ENCODE measurements around the gene GID8. TPM values are rescaled to one million over a fixed set of nuclear protein-coding genes. Genes with fewer than 3 reads are reported as not detected.

GID8 gene
- polyA plus RNA-seq, 1 donor from 2014 or later: 54.8 TPM

DNA sequence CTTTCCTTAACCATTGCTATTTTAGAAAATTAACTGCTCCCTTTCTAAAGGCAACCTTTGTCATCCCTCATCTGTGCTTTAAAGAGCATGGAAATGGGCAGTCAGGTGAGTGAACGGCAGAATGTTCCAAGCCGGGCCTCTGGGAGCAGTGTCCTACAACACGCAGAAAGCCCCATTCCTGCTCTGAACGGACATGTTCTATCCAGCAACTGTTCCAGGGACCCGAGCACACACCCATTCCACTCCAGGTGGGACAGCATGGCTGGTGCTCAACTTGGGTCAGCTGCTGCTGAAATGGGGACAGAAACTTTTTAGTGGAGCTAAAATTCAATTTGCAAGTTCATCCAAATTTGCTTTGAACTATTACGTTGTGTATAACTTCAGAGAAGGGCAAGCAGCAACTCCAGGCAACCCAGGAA lies 38.3 kb upstream of the GID8 start:
- Histone ChIP-seq H3K4me3 (ENCODE audit: low read length) (peak overlapping the region; percentile 13), H3K36me3 (ENCODE audit: insufficient read depth, low read length) (no peaks in the 10 kb centered on the region), H3K27me3 (ENCODE audit: insufficient read depth, low read depth, low read length) (no peaks in the 10 kb centered on the region), H3K9ac (ENCODE audit: low read length) (no peak overlapping the region), H3K9me2 (ENCODE audit: insufficient read depth, low read length) (no peaks in the 10 kb centered on the region), H3K9me3 (ENCODE audit: low read length) (no peaks in the 10 kb centered on the region), H3K27ac (ENCODE audit: low read length) (no peak overlapping the region), H3K79me2 (replicated peaks; ENCODE audit: insufficient read depth, low read length) (no peaks in the 10 kb centered on the region), H4K20me1 (ENCODE audit: insufficient read depth) (no peaks in the 10 kb centered on the region), H2AFZ (ENCODE audit: low read depth, low read length) (no peak overlapping the region), H3F3A (ENCODE audit: insufficient read depth, low read length, poor library complexity, severe bottlenecking) (no peaks in the 10 kb centered on the region), H3K4me2 (ENCODE audit: low read length) (no peak overlapping the region)
- TF ChIP-seq SMC3 (conservative IDR thresholded peaks at IDR 0.05; ENCODE audit: poor library complexity) (no peak), EP300 (conservative IDR thresholded peaks at IDR 0.05; ENCODE audit: poor library complexity, severe bottlenecking) (no peak), POLR2AphosphoS5 (IDR thresholded peaks at IDR 0.05) (no peak), MXI1 (conservative IDR thresholded peaks at IDR 0.05; ENCODE audit: poor library complexity, severe bottlenecking) (no peak), EZH2 (IDR thresholded peaks at IDR 0.05; ENCODE audit: borderline replicate concordance, insufficient read depth, low read length, poor library complexity, severe bottlenecking) (no peak), RAD21 (conservative IDR thresholded peaks at IDR 0.05) (no peak)
- TF ChIP-seq, protein P1, sequence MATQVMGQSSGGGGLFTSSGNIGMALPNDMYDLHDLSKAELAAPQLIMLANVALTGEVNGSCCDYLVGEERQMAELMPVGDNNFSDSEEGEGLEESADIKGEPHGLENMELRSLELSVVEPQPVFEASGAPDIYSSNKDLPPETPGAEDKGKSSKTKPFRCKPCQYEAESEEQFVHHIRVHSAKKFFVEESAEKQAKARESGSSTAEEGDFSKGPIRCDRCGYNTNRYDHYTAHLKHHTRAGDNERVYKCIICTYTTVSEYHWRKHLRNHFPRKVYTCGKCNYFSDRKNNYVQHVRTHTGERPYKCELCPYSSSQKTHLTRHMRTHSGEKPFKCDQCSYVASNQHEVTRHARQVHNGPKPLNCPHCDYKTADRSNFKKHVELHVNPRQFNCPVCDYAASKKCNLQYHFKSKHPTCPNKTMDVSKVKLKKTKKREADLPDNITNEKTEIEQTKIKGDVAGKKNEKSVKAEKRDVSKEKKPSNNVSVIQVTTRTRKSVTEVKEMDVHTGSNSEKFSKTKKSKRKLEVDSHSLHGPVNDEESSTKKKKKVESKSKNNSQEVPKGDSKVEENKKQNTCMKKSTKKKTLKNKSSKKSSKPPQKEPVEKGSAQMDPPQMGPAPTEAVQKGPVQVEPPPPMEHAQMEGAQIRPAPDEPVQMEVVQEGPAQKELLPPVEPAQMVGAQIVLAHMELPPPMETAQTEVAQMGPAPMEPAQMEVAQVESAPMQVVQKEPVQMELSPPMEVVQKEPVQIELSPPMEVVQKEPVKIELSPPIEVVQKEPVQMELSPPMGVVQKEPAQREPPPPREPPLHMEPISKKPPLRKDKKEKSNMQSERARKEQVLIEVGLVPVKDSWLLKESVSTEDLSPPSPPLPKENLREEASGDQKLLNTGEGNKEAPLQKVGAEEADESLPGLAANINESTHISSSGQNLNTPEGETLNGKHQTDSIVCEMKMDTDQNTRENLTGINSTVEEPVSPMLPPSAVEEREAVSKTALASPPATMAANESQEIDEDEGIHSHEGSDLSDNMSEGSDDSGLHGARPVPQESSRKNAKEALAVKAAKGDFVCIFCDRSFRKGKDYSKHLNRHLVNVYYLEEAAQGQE (IDR thresholded peaks at IDR 0.05; ENCODE audit: borderline replicate concordance): no peak
- TF ChIP-seq, protein P2, sequence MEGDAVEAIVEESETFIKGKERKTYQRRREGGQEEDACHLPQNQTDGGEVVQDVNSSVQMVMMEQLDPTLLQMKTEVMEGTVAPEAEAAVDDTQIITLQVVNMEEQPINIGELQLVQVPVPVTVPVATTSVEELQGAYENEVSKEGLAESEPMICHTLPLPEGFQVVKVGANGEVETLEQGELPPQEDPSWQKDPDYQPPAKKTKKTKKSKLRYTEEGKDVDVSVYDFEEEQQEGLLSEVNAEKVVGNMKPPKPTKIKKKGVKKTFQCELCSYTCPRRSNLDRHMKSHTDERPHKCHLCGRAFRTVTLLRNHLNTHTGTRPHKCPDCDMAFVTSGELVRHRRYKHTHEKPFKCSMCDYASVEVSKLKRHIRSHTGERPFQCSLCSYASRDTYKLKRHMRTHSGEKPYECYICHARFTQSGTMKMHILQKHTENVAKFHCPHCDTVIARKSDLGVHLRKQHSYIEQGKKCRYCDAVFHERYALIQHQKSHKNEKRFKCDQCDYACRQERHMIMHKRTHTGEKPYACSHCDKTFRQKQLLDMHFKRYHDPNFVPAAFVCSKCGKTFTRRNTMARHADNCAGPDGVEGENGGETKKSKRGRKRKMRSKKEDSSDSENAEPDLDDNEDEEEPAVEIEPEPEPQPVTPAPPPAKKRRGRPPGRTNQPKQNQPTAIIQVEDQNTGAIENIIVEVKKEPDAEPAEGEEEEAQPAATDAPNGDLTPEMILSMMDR (IDR thresholded peaks at IDR 0.05; ENCODE audit: poor library complexity, severe bottlenecking): no peak

DNA sequence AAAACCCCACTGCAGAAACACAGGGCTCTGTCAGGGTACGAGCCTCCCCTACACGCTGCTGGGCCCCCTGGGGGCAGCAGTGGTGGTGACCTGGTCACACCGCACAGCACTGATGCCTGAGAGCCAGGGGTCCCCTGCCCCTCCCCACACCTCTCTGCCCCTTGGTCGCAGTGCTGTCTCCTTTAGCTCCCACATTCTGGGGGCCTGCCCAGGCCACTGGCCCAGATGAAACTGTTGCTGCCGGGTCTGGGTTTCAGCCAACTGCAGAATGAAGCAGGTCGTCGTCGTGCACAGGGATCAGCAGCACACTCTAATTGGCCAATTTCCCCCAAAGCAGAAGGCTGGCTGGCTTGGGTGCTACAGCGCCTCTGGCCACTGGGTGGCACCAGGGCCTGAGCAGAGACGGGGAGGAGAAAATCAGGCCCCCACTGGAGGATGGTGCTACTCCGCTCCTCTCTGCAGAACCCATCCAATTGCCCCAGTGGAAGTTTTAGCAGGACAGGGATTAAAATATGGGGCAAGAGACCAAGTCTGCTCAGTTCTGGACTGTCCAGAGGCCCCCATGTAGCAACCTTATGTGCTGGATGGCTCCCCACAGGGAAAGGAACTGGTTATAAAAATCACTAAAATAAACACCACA lies 37.8 kb upstream of the GID8 start:
- no peak overlapping the region for H3K4me2 ChIP-seq (ENCODE audit: low read length)

More for the DNA sequence above, 37.8 kb upstream of the GID8 start:
- H3K36me3 ChIP-seq (ENCODE audit: insufficient read depth, low read length): no peaks in the 10 kb centered on the region
- TF ChIP-seq SMC3 (conservative IDR thresholded peaks at IDR 0.05; ENCODE audit: poor library complexity) (peak; percentile 80), RAD21 (conservative IDR thresholded peaks at IDR 0.05) (peak; percentile 76), TAF1 (IDR thresholded peaks at IDR 0.05; ENCODE audit: low read depth) (no peak), MXI1 (conservative IDR thresholded peaks at IDR 0.05; ENCODE audit: poor library complexity, severe bottlenecking) (no peak)
- TF ChIP-seq, protein P2 (IDR thresholded peaks at IDR 0.05; ENCODE audit: poor library complexity, severe bottlenecking): peak; percentile 89
- TF ChIP-seq, protein P1 (IDR thresholded peaks at IDR 0.05; ENCODE audit: borderline replicate concordance): no peak
- no peaks in the 10 kb centered on the region for H3K9me3 ChIP-seq (ENCODE audit: low read length)
- no peaks in the 10 kb centered on the region for H3K9me2 ChIP-seq (ENCODE audit: insufficient read depth, low read length)
- no peak overlapping the region for H2AFZ ChIP-seq (ENCODE audit: low read depth, low read length)
- peak overlapping the region; percentile 55 for H3K27ac ChIP-seq (ENCODE audit: low read length)
- H3K27me3 ChIP-seq (ENCODE audit: insufficient read depth, low read depth, low read length): no peaks in the 10 kb centered on the region
- H4K20me1 ChIP-seq (ENCODE audit: insufficient read depth): no peaks in the 10 kb centered on the region
- peak overlapping the region; percentile 13 for H3K4me3 ChIP-seq (ENCODE audit: low read length)
- peak overlapping the region; percentile 30 for H3K9ac ChIP-seq (ENCODE audit: low read length)
- H3F3A ChIP-seq (ENCODE audit: insufficient read depth, low read length, poor library complexity, severe bottlenecking): no peaks in the 10 kb centered on the region
- H3K79me2 ChIP-seq (replicated peaks; ENCODE audit: insufficient read depth, low read length): no peaks in the 10 kb centered on the region
